HL-60 (cell line): ENCODE measurements around the gene TBX10.
A peak's percentile ranks its signal among the peaks of the same experiment; 100 is the strongest.

Experiments
- DNase-seq, 2 experiments: peaks; one replicate each; pipeline ENCODE4 v3.0.0-alpha.2; 2010 to 2020; ENCODE audit warnings: low read depth in 1 of 2, low spot score in 1 of 2
- H3K27ac ChIP-seq: fragments of 250-450 bp; sonication (Bioruptor Pico); replicated peaks from 2 replicates; pipeline ENCODE4 v1.5.1; 2020; ENCODE audit warnings: mild to moderate bottlenecking, moderate library complexity
- H3K27me3 ChIP-seq: fragments of 250-450 bp; sonication (Bioruptor Pico); 2 replicates; pipeline ENCODE4 v1.5.1; 2021; ENCODE audit warnings: mild to moderate bottlenecking, moderate library complexity; ENCODE audit not compliant: insufficient read depth, poor library complexity, severe bottlenecking
- H3K4me3 ChIP-seq: replicated peaks from 2 replicates; pipeline ENCODE4 v1.5.1; 2011; ENCODE audit warnings: mild to moderate bottlenecking, control low read depth, low read length; ENCODE audit not compliant: insufficient read depth
- CTCF ChIP-seq: IDR thresholded peaks from one replicate; pipeline ENCODE4 v1.5.1; 2011; ENCODE audit warnings: low read length, control low read depth, inconsistent platforms; ENCODE audit not compliant: insufficient read depth
- GABPA ChIP-seq: IDR thresholded peaks from 2 replicates; pipeline ENCODE4 v1.6.1; 2012; ENCODE audit warnings: low read depth
- POLR2AphosphoS5 ChIP-seq: IDR thresholded peaks from 2 replicates; pipeline ENCODE4 v1.6.1; 2012; ENCODE audit warnings: low read depth
- REST ChIP-seq: IDR thresholded peaks from 2 replicates; pipeline ENCODE4 v1.6.1; 2012; ENCODE audit warnings: low read depth; ENCODE audit not compliant: insufficient replicate concordance
- SPI1 ChIP-seq: IDR thresholded peaks from 2 replicates; pipeline ENCODE4 v1.6.1; 2012; ENCODE audit warnings: low read depth, mild to moderate bottlenecking, borderline replicate concordance

TBX10 gene

GRCh38 chr11:67584881-67585873 lies 54.4 kb downstream of the TBX10 start:
- TF ChIP-seq POLR2AphosphoS5 (no peak), REST (no peak), SPI1 (no peak), CTCF (no peak), GABPA (no peak)
- Histone ChIP-seq H3K27me3 (no peaks in the 10 kb centered on the region), H3K27ac (no peak overlapping the region; the same call in 1 of the 2 replicates), H3K4me3 (peak overlapping the region; percentile 55; the same call in 1 of the 2 replicates)
- DNase-seq: no peak

- Histone ChIP-seq H3K4me3 (peak overlapping the region; percentile 55), H3K27ac (peak overlapping the region; percentile 82), H3K27me3 (no peaks in the 10 kb centered on the region)
- TF ChIP-seq SPI1 (peak; percentile 27; the same call in 1 of the 2 replicates), POLR2AphosphoS5 (no peak)
- peak; percentile 84 to 95 for DNase-seq
Observed at GRCh38 chr11:67584205-67584880, 55.2 kb downstream of the TBX10 start.

GRCh38 chr11:67583247-67584204 lies 56.0 kb downstream of the TBX10 start, which contains the start of gene GSTP1:
Gene GSTP1, plus strand, starts transcription at chr11:67583812. Its CDS starts 32 bp downstream, at chr11:67583844.
- Histone ChIP-seq H3K27me3 (no peaks in the 10 kb centered on the region), H3K4me3 (peak within 1 kb of the TSS; percentile 55), H3K27ac (peak within 1 kb of the TSS; percentile 82)
- TF ChIP-seq GABPA: no peak
- TF ChIP-seq CTCF: no peak
- peak; percentile 38 for TF ChIP-seq REST
- TF ChIP-seq POLR2AphosphoS5: peak; percentile 83
- no peak; the same call in 1 of the 2 replicates for TF ChIP-seq SPI1
- peak; percentile 89 to 91 for DNase-seq
